B cell (primary cell): ENCODE results near the gene SRSF1.

Source experiments
- CTCF ChIP-seq: fragments of 200-600 bp; IDR thresholded peaks from one replicate; pipeline ENCODE4 v1.8.0; 2022; ENCODE audit warnings: antibody characterized with exemption, mild to moderate bottlenecking
- EZH2 ChIP-seq: IDR thresholded peaks from 2 replicates; pipeline ENCODE4 v1.6.1; 2012; ENCODE audit warnings: borderline replicate concordance, low read depth, mild to moderate bottlenecking, moderate library complexity, low read length; ENCODE audit not compliant: insufficient read depth, poor library complexity, severe bottlenecking

GRCh38 chr17:57991537-57991936 is 15.5 kb downstream of the SRSF1 start:
- TF ChIP-seq CTCF (no peak), EZH2 (no peak)
